Progenitor cell of endocrine pancreas (in vitro differentiated cells): ENCODE measurements around the gene RFESD. TPM values are rescaled to one million over a fixed set of nuclear protein-coding genes. Genes with fewer than 3 reads are reported as not detected.
"Not testable (repeated sequence)": the region's sequence is repeated elsewhere in the genome, so short reads cannot be mapped to it uniquely, and the experiment has no call there.

Source experiments
- DNase-seq: peaks from one replicate; pipeline ENCODE4 v3.0.0; 2021; ENCODE audit warnings: low spot score; ENCODE audit not compliant: unreplicated experiment
- H3K27ac Mint-ChIP-seq: 2 replicates; pipeline ENCODE4 v1.8.0; 2021; ENCODE audit warnings: mild to moderate bottlenecking, moderate library complexity, mixed read lengths
- H3K27me3 Mint-ChIP-seq: 2 replicates; pipeline ENCODE4 v1.8.0; 2021; ENCODE audit warnings: mixed read lengths
- H3K36me3 Mint-ChIP-seq: 2 replicates; pipeline ENCODE4 v1.8.0; 2022; ENCODE audit warnings: mixed read lengths; ENCODE audit not compliant: insufficient read depth
- H3K4me1 Mint-ChIP-seq: 2 replicates; pipeline ENCODE4 v1.8.0; 2021; ENCODE audit warnings: low read depth, mixed read lengths
- H3K4me3 Mint-ChIP-seq: 2 replicates; pipeline ENCODE4 v1.8.0; 2021; ENCODE audit warnings: low read depth, mild to moderate bottlenecking, moderate library complexity, mixed read lengths
- H3K9me3 Mint-ChIP-seq: 2 replicates; pipeline ENCODE4 v1.8.0; 2021; ENCODE audit warnings: low read depth, mixed read lengths
- CTCF ChIP-seq: fragments of 200-600 bp; sonication (generic); IDR thresholded peaks from one replicate; pipeline ENCODE4 v1.5.0; 2021; ENCODE audit warnings: antibody characterized with exemption, mild to moderate bottlenecking; ENCODE audit not compliant: unreplicated experiment
- total RNA-seq: library from RNA; stranded (reverse); gene quantifications from 2 replicates; pipeline ENCODE4 v1.2.1, GENCODE V29; 2021

Gene RFESD
- total RNA-seq, 1 donor from 2014 or later = 2.9 TPM

DNA sequence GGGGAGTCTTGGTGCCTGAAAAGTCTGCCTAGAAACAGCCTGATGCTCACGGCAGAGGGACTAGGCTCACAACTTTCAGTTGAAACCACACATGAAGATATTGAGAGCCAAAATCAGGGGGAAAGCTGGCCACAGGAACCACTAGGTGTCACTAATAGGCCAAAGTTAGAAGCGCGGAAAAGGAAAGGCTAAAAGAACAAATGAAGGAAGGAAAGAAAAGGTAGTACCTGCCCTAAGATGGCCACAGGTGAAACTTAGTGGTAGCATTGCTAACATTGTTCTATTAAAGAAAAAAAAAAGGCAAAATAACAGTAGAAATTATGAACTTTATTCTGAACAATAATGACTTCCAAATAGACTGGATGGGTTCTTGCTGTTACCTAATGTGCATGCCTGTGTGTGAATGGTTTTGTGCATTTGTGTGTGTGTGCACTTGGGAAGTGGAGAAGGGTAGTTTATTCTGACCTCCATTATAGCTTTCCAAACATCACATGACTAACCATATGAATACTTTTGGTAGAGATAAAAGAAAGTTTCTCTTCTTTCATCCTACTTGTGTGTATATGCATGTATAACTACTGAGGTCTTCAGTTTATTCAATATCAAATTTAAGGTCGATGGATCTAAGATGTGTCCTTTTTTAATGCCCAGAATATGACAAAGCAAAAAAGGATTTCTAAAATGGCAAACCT, 2.1 kb upstream of the RFESD start:
- H3K4me1 Mint-ChIP-seq = peaks cover 3% of the 10 kb centered on the region
- DNase-seq = no peak
- H3K9me3 Mint-ChIP-seq = no peaks in the 10 kb centered on the region
- no peaks in the 10 kb centered on the region for H3K36me3 Mint-ChIP-seq
- H3K27me3 Mint-ChIP-seq = no peaks in the 10 kb centered on the region
- H3K4me3 Mint-ChIP-seq = no peak overlapping the region
- peak; percentile 72 for TF ChIP-seq CTCF
- no peak overlapping the region for H3K27ac Mint-ChIP-seq

- not testable (repeated sequence) for H3K36me3 Mint-ChIP-seq, H3K9me3 Mint-ChIP-seq, DNase-seq, H3K27me3 Mint-ChIP-seq, H3K4me1 Mint-ChIP-seq
- Mint-ChIP-seq H3K27ac (peak overlapping the region; percentile 86), H3K4me3 (peak overlapping the region; percentile 78)
Measured at GRCh38 chr5:95646226-95646568, 380 bp upstream of the RFESD start.

DNA sequence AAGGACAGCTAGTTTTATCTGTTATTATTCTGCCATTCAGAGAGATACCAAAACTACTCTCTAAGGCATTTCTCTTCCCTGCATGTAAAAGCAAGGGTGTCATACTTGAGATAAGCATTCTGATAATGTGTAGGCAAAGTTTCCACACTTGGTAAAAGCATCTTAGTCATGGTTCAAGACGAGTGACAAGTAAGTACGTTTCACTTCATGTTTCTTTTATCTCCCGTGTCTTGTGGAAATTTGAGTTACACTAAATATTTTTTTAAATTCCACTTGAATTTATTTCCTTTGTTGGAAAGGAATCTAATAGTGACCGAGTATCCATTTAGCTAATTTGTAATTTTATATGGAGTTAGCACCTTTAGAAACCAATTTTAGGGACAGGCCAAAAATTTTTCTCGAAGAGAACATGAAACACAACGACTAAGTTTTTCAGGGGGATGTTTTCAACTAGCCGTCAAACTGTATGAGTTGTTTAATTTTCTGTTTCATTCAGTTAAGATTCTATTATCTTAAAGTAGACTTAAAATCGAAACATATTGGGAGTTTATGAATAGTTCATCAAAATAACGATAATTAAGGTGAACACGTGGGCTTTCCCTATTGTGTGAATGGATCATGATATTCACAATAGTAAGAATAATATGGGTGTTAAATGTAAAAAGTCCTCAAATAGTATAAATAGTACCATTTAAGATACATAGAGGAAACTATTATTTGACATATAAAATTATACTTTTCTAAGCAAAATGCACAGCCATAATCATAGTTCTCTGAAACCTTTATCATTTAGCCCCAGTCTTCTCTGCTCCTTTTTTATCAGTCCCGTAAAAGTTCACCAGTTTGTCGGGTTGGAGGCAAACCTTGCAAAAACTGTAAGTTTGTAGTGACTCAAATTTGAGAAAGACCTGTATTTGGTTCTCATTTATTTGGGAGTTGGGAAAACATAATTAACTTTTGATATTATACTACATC, 1.6 kb downstream of the RFESD start:
- no peak for DNase-seq
- Mint-ChIP-seq H3K4me3 (no peak overlapping the region), H3K9me3 (no peaks in the 10 kb centered on the region), H3K27ac (no peak overlapping the region), H3K4me1 (peaks cover 9% of the 10 kb centered on the region), H3K27me3 (no peaks in the 10 kb centered on the region), H3K36me3 (no peaks in the 10 kb centered on the region)
- no peak for TF ChIP-seq CTCF

DNA sequence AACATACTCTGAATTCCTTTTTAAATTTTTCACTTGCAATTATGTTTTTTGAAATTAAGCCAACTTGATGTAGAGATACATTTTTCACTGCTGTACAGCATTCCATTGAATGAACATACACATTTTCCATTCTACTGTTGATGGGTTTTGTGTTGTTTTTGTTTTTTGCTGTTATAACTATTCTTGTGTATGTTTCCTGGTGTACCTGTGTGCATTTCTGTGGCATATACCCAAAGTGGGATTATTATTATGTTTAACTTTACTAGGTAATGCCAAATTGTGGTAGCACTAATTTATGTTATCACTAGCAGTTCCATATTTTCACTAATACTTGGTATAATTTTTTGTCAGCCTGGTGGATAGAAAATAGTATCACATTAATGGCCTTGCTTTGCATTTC, 2.7 kb downstream of the RFESD start:
- H3K4me3 Mint-ChIP-seq = no peak overlapping the region
- no peak for DNase-seq
- peaks cover 9% of the 10 kb centered on the region for H3K4me1 Mint-ChIP-seq
- no peak overlapping the region for H3K27ac Mint-ChIP-seq
- no peaks in the 10 kb centered on the region for H3K9me3 Mint-ChIP-seq
- TF ChIP-seq CTCF = no peak
- no peaks in the 10 kb centered on the region for H3K27me3 Mint-ChIP-seq
- no peaks in the 10 kb centered on the region for H3K36me3 Mint-ChIP-seq

- Mint-ChIP-seq H3K27ac (no peak overlapping the region), H3K27me3 (no peaks in the 10 kb centered on the region), H3K4me3 (no peak overlapping the region), H3K36me3 (no peaks in the 10 kb centered on the region), H3K9me3 (no peaks in the 10 kb centered on the region), H3K4me1 (peaks cover 9% of the 10 kb centered on the region)
- no peak for DNase-seq
- no peak for TF ChIP-seq CTCF
Measured at GRCh38 chr5:95649842-95650620, 3.5 kb downstream of the RFESD start.
